ENCODE results near the gene LIPT1. TPM values are rescaled to one million over a fixed set of nuclear protein-coding genes. Genes with fewer than 3 reads are reported as not detected.
A peak's percentile ranks its signal among the peaks of the same experiment; 100 is the strongest.
"Not testable (repeated sequence)": the region's sequence is repeated elsewhere in the genome, so short reads cannot be mapped to it uniquely, and the experiment has no call there.

Gene LIPT1
- total RNA-seq, 1 experiment from 2014 or later: 6.1 TPM

- DNase-seq (ENCODE audit: low spot score): no peak
- in situ Hi-C loops (cut with HindIII; ENCODE audit: low sequenced_read_pairs): no loop called here
Measured at GRCh38 chr2:99169534-99169933, 14.8 kb downstream of the LIPT1 start.

- no peak for DNase-seq (ENCODE audit: low spot score)
- in situ Hi-C loops (cut with HindIII; ENCODE audit: low sequenced_read_pairs): no loop called here
Measured at GRCh38 chr2:99171377-99172140, 16.8 kb downstream of the LIPT1 start.

GRCh38 chr2:99180755-99181623 lies 26.2 kb downstream of the LIPT1 start, which contains the start of the genes MITD1 and MRPL30:
Gene MITD1 (minus strand): TSS chr2:99181058. CDS start chr2:99180981, 77 bp downstream.
Gene MRPL30 (plus strand): TSS chr2:99181184. CDS start chr2:99186204, 5,020 bp downstream.
- in situ Hi-C loops (cut with HindIII; ENCODE audit: low sequenced_read_pairs): no loop called here
- peak; percentile 96 for DNase-seq (ENCODE audit: low spot score)

- DNase-seq (ENCODE audit: low spot score): no peak
- in situ Hi-C loops (cut with HindIII; ENCODE audit: low sequenced_read_pairs): no loop called here
Measured at GRCh38 chr2:99181624-99182000, 26.8 kb downstream of the LIPT1 start.

- in situ Hi-C loops (cut with HindIII; ENCODE audit: low sequenced_read_pairs): no loop called here
- DNase-seq (ENCODE audit: low spot score): no peak
Measured at GRCh38 chr2:99183025-99183424, 28.3 kb downstream of the LIPT1 start.

GRCh38 chr2:99184811-99185210 lies 30.0 kb downstream of the LIPT1 start:
- peak; percentile 87 for DNase-seq (ENCODE audit: low spot score)
- in situ Hi-C loops (cut with HindIII; ENCODE audit: low sequenced_read_pairs): no loop called here

GRCh38 chr2:99187011-99187410 lies 32.2 kb downstream of the LIPT1 start:
- no peak for DNase-seq (ENCODE audit: low spot score)
- in situ Hi-C loops (cut with HindIII; ENCODE audit: low sequenced_read_pairs): no loop called here

GRCh38 chr2:99188357-99188756 lies 33.6 kb downstream of the LIPT1 start:
- in situ Hi-C loops (cut with HindIII; ENCODE audit: low sequenced_read_pairs): no loop called here
- no peak for DNase-seq (ENCODE audit: low spot score)

- in situ Hi-C loops (cut with HindIII; ENCODE audit: low sequenced_read_pairs): no loop called here
- no peak for DNase-seq (ENCODE audit: low spot score)
Measured at GRCh38 chr2:99190548-99190947, 35.8 kb downstream of the LIPT1 start.

GRCh38 chr2:99192364-99192763 lies 37.6 kb downstream of the LIPT1 start:
- DNase-seq (ENCODE audit: low spot score); in situ Hi-C loops (cut with HindIII; ENCODE audit: low sequenced_read_pairs): not testable (repeated sequence)

- in situ Hi-C loops (cut with HindIII; ENCODE audit: low sequenced_read_pairs): no loop called here
Measured at GRCh38 chr2:99198103-99198841, 43.5 kb downstream of the LIPT1 start.

GRCh38 chr2:99200076-99200800 lies 45.5 kb downstream of the LIPT1 start:
- in situ Hi-C loops (cut with HindIII; ENCODE audit: low sequenced_read_pairs): no loop called here
- DNase-seq (ENCODE audit: low spot score): no peak

More at GRCh38 chr2:99198103-99198841, 43.5 kb downstream of the LIPT1 start:
- DNase-seq (ENCODE audit: low spot score): no peak

GRCh38 chr2:99201959-99202678 lies 47.4 kb downstream of the LIPT1 start:
- DNase-seq (ENCODE audit: low spot score): no peak
- in situ Hi-C loops (cut with HindIII; ENCODE audit: low sequenced_read_pairs): no loop called here

GRCh38 chr2:99205491-99205890 lies 50.7 kb downstream of the LIPT1 start:
- in situ Hi-C loops (cut with HindIII; ENCODE audit: low sequenced_read_pairs): no loop called here
- DNase-seq (ENCODE audit: low spot score): no peak

Other genes starting within 250 kb of the LIPT1 start
- gene CRACDL, start 218.7 kb upstream of the LIPT1 start, total RNA-seq (2014; rRNA removed; shearing (Covaris generic)): 0.43 and 2.9 TPM in 2 replicates
- gene C2orf15, start 13.3 kb upstream of the LIPT1 start, total RNA-seq (2014; rRNA removed; shearing (Covaris generic)): 2.4 TPM in 1 of 2 replicates, not detected in the other
- gene TSGA10, start within 50 bp of the LIPT1 start, total RNA-seq (2014; rRNA removed; shearing (Covaris generic)): 1.8 and 5.8 TPM in 2 replicates
- 44.4 and 65.1 TPM in 2 replicates for gene MITD1, start 26.1 kb downstream of the LIPT1 start, total RNA-seq (2014; rRNA removed; shearing (Covaris generic))
- 60.1 and 74.8 TPM in 2 replicates for gene MRPL30, start 26.2 kb downstream of the LIPT1 start, total RNA-seq (2014; rRNA removed; shearing (Covaris generic))
- gene LYG2, start 100.7 kb downstream of the LIPT1 start, total RNA-seq (2014; rRNA removed; shearing (Covaris generic)): not detected in 2 replicates
- not detected in 2 replicates for gene LYG1, start 146.2 kb downstream of the LIPT1 start, total RNA-seq (2014; rRNA removed; shearing (Covaris generic))
- 102 and 106 TPM in 2 replicates for gene TXNDC9, start 181.4 kb downstream of the LIPT1 start, total RNA-seq (2014; rRNA removed; shearing (Covaris generic))
- 7.4 and 8.1 TPM in 2 replicates for gene EIF5B, start 182.4 kb downstream of the LIPT1 start, total RNA-seq (2014; rRNA removed; shearing (Covaris generic))